SKM-1 (cell line): ENCODE measurements around the gene ST6GAL1.

Experiments
- DNase-seq: peaks from one replicate; lab custom pipeline; 2025; ENCODE audit not compliant: unreplicated experiment; lab: John Stamatoyannopoulos, UW

The ST6GAL1 gene

GRCh38 chr3:187072102-187072501 lies 141.8 kb downstream of the ST6GAL1 start:
- DNase-seq, result no peak

- no peak for DNase-seq
Observed at GRCh38 chr3:187072511-187072910, 142.2 kb downstream of the ST6GAL1 start.

GRCh38 chr3:187073581-187074098 lies 143.3 kb downstream of the ST6GAL1 start:
- no peak for DNase-seq

GRCh38 chr3:187074846-187075245 lies 144.5 kb downstream of the ST6GAL1 start:
- DNase-seq, result no peak

- no peak for DNase-seq
Observed at GRCh38 chr3:187076297-187076696, 146.0 kb downstream of the ST6GAL1 start.

GRCh38 chr3:187077085-187077484 lies 146.8 kb downstream of the ST6GAL1 start:
- no peak for DNase-seq

GRCh38 chr3:187077537-187077936 lies 147.2 kb downstream of the ST6GAL1 start:
- no peak for DNase-seq

- no peak for DNase-seq
Observed at GRCh38 chr3:187079090-187080022, 149.0 kb downstream of the ST6GAL1 start.

GRCh38 chr3:187080799-187081450 lies 150.6 kb downstream of the ST6GAL1 start:
- DNase-seq, result no peak

GRCh38 chr3:187082758-187083375 lies 152.5 kb downstream of the ST6GAL1 start:
- no peak for DNase-seq

GRCh38 chr3:187084126-187084525 lies 153.8 kb downstream of the ST6GAL1 start:
- DNase-seq, result no peak

- no peak for DNase-seq
Observed at GRCh38 chr3:187084580-187084979, 154.3 kb downstream of the ST6GAL1 start.

- DNase-seq, result no peak
Observed at GRCh38 chr3:187085021-187085666, 154.8 kb downstream of the ST6GAL1 start.

- DNase-seq, result no peak
Observed at GRCh38 chr3:187085933-187086332, 155.6 kb downstream of the ST6GAL1 start.

- no peak for DNase-seq
Observed at GRCh38 chr3:187086831-187087230, 156.5 kb downstream of the ST6GAL1 start.

GRCh38 chr3:187088701-187089100 lies 158.4 kb downstream of the ST6GAL1 start:
- DNase-seq, result no peak

GRCh38 chr3:187093320-187093719 lies 163.0 kb downstream of the ST6GAL1 start:
- no peak for DNase-seq

- no peak for DNase-seq
Observed at GRCh38 chr3:187098923-187099512, 168.7 kb downstream of the ST6GAL1 start.

GRCh38 chr3:187101184-187102072 lies 171.1 kb downstream of the ST6GAL1 start:
- DNase-seq, result no peak
